GM12878 (cell line): Measurements from ENCODE around the gene RSPRY1. TPM values are rescaled to one million over a fixed set of nuclear protein-coding genes. Genes with fewer than 3 reads are reported as not detected.

Source experiments
- EZH2 ChIP-seq: IDR thresholded peaks from 2 replicates; pipeline ENCODE4 v1.6.1; 2012; ENCODE audit warnings: low read depth, mild to moderate bottlenecking, control low read depth, inconsistent platforms, low read length, borderline replicate concordance; ENCODE audit not compliant: control insufficient read depth
- GATAD2B ChIP-seq: fragments of 450-650 bp; conservative IDR thresholded peaks from 2 replicates; pipeline ENCODE4 v1.6.1; 2017; ENCODE audit warnings: low read depth, mild to moderate bottlenecking, moderate library complexity
- KAT2A ChIP-seq: conservative IDR thresholded peaks from 2 replicates; pipeline ENCODE4 v1.6.1; 2011; ENCODE audit warnings: low read depth, low read length; ENCODE audit not compliant: control insufficient read depth
- MTA2 ChIP-seq: fragments of 450-650 bp; IDR thresholded peaks from 2 replicates; pipeline ENCODE4 v1.6.1; 2016; ENCODE audit warnings: low read depth, mild to moderate bottlenecking, moderate library complexity
- MTA3 ChIP-seq: IDR thresholded peaks from 2 replicates; pipeline ENCODE4 v1.6.1; 2012; ENCODE audit warnings: low read length, inconsistent platforms, borderline replicate concordance
- NFIC ChIP-seq: IDR thresholded peaks from 2 replicates; pipeline ENCODE4 v1.6.1; 2012; ENCODE audit warnings: low read depth, mild to moderate bottlenecking, inconsistent platforms, low read length, moderate library complexity
- NFXL1 ChIP-seq: fragments of 450-650 bp; IDR thresholded peaks from 2 replicates; pipeline ENCODE4 v1.6.1; 2017; ENCODE audit warnings: antibody characterized with exemption, mild to moderate bottlenecking, borderline replicate concordance
- NR2F1 ChIP-seq: fragments of 450-650 bp; conservative IDR thresholded peaks from 2 replicates; pipeline ENCODE4 v1.6.1; 2017; ENCODE audit warnings: mild to moderate bottlenecking
- PML ChIP-seq: IDR thresholded peaks from 2 replicates; pipeline ENCODE4 v1.6.1; 2012; ENCODE audit warnings: low read length, inconsistent platforms
- RAD21 ChIP-seq: IDR thresholded peaks from 2 replicates; pipeline ENCODE4 v1.6.1; 2011; ENCODE audit warnings: mild to moderate bottlenecking, low read depth, low read length, moderate library complexity; ENCODE audit not compliant: insufficient read depth
- RAD51 ChIP-seq: fragments of 450-650 bp; IDR thresholded peaks from 2 replicates; pipeline ENCODE4 v1.6.1; 2016; ENCODE audit warnings: moderate library complexity, mild to moderate bottlenecking, inconsistent platforms
- RBBP5 ChIP-seq: fragments of 200-600 bp; sonication (generic); conservative IDR thresholded peaks from 2 replicates; pipeline ENCODE4 v1.6.1; 2016
- SRF ChIP-seq, 2 experiments: IDR thresholded peaks; 2 replicates each; pipeline ENCODE4 v1.6.1; 2011; ENCODE audit warnings: low read depth in 2 of 2, low read length in 2 of 2, mild to moderate bottlenecking in 1 of 2, moderate library complexity in 1 of 2
- SUPT20H ChIP-seq: IDR thresholded peaks from 2 replicates; pipeline ENCODE4 v1.6.1; 2011; ENCODE audit warnings: low read depth, mild to moderate bottlenecking, low read length, moderate library complexity, borderline replicate concordance; ENCODE audit not compliant: control insufficient read depth
- TBL1XR1 ChIP-seq: IDR thresholded peaks from 2 replicates; pipeline ENCODE4 v1.6.1; 2012; ENCODE audit warnings: low read depth, low read length, improper control_type of control experiment
- ZNF24 ChIP-seq: fragments of 450-650 bp; IDR thresholded peaks from 2 replicates; pipeline ENCODE4 v1.6.1; 2017; ENCODE audit warnings: antibody characterized with exemption, mild to moderate bottlenecking
- ZZZ3 ChIP-seq: IDR thresholded peaks from 2 replicates; pipeline ENCODE4 v1.6.1; 2011; ENCODE audit warnings: low read depth; ENCODE audit not compliant: control insufficient read depth, insufficient read length
- polyA plus RNA-seq, 11 experiments: library from polyadenylated mRNA; depleted of rRNA in 4 of 11; unstranded in 6 of 11; stranded (reverse) in 5 of 11; fragments of >200 nt; fragmentation: Nextera tagmentation in 4 of 11; fragmentation: Illumina TruSeq in 1 of 11; extraction: Ambion mirVana in 4 of 11; extraction: Trizol in 1 of 11; gene quantifications; 1 replicate in 1 of 11; 2 replicates in 10 of 11; pipeline versions ENCODE4 v1.2.1 to v1.2.3, GENCODE V29; 2011 to 2016; ENCODE audit warnings: inconsistent platforms in 2 of 11, missing spikeins in 2 of 11, low read depth in 1 of 11
- total RNA-seq, 4 experiments: library from RNA; depleted of rRNA in 3 of 4; stranded (reverse); fragments of >200 nt in 3 of 4; fragmentation: Illumina TruSeq in 1 of 4; extraction: Trizol in 1 of 4; gene quantifications; 2 replicates each; pipeline versions ENCODE4 v1.2.1 to v1.2.3, GENCODE V29; 2013 to 2021
- TF ChIP-seq, protein P1 (sequence below): IDR thresholded peaks from 2 replicates; pipeline ENCODE4 v1.6.1; 2012; ENCODE audit warnings: low read length, inconsistent platforms
- TF ChIP-seq, protein P2 (sequence below): fragments of 450-650 bp; formaldehyde crosslinking; IDR thresholded peaks from 2 replicates; pipeline ENCODE4 v1.4.0; 2022; ENCODE audit warnings: mild to moderate bottlenecking, moderate library complexity
- TF ChIP-seq, protein P3 (sequence below): fragments of 450-650 bp; IDR thresholded peaks from 2 replicates; pipeline ENCODE4 v1.6.1; 2017; ENCODE audit warnings: low read depth, mild to moderate bottlenecking, moderate library complexity
- TF ChIP-seq, protein P4 (sequence below): fragments of 450-650 bp; IDR thresholded peaks from 2 replicates; pipeline ENCODE4 v1.6.1; 2016; ENCODE audit warnings: mild to moderate bottlenecking

The RSPRY1 gene
- total and polyA plus RNA-seq, 10 of the 15 experiments (the other 5 are each of a cell fraction or from before 2014, with no cell fraction given), result 18.5 to 57.0 (median 41.2) TPM

DNA sequence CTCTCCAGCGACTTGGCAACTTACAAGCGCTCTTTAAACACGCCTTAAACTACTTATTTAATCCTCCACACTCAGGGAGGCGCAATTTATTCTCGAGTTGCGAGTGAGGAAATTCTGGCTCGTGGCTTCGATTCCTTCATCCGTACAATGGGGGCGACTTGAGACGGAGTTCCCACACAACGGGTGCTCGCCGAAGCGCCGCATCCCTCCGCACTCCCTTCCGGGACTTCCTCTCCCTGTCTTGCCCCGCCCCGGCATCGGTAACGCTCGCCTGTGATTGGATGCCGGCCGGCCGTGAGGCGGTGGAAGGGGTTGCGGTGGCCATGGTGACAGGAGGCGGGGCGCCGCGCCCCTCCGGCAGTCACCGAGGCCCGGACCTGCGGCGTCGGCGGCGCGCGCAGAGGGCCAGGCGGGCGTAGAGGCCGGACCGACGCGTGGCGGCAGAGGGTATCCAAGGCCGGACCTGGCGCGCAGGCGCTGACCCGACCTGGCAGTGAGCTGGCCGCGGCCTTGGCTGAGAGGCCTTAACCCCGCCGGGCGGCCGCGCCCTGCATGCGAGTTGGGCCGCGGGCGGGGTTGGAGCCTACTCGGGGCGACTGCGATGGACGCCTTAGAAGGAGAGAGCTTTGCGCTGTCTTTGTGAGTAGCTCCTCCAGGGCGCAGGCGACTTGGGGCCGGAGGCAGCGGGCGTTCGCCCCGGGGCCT, 58.8 kb downstream of the RSPRY1 start, which contains the start of gene ARL2BP (continued):
- TF ChIP-seq, protein P1, sequence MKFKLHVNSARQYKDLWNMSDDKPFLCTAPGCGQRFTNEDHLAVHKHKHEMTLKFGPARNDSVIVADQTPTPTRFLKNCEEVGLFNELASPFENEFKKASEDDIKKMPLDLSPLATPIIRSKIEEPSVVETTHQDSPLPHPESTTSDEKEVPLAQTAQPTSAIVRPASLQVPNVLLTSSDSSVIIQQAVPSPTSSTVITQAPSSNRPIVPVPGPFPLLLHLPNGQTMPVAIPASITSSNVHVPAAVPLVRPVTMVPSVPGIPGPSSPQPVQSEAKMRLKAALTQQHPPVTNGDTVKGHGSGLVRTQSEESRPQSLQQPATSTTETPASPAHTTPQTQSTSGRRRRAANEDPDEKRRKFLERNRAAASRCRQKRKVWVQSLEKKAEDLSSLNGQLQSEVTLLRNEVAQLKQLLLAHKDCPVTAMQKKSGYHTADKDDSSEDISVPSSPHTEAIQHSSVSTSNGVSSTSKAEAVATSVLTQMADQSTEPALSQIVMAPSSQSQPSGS, result no peak
- peak; percentile 90 for TF ChIP-seq PML
- no peak for TF ChIP-seq SUPT20H
- TF ChIP-seq NFIC, result no peak
- TF ChIP-seq RAD21, result no peak
- peak; percentile 69; the same call in 1 of the 2 replicates for TF ChIP-seq TBL1XR1
- 0 out of 2 replicates have a peak, but pooled peaks have one; percentile 30 for TF ChIP-seq ZNF24
- peak; percentile 95 for TF ChIP-seq GATAD2B
- TF ChIP-seq, protein P2, sequence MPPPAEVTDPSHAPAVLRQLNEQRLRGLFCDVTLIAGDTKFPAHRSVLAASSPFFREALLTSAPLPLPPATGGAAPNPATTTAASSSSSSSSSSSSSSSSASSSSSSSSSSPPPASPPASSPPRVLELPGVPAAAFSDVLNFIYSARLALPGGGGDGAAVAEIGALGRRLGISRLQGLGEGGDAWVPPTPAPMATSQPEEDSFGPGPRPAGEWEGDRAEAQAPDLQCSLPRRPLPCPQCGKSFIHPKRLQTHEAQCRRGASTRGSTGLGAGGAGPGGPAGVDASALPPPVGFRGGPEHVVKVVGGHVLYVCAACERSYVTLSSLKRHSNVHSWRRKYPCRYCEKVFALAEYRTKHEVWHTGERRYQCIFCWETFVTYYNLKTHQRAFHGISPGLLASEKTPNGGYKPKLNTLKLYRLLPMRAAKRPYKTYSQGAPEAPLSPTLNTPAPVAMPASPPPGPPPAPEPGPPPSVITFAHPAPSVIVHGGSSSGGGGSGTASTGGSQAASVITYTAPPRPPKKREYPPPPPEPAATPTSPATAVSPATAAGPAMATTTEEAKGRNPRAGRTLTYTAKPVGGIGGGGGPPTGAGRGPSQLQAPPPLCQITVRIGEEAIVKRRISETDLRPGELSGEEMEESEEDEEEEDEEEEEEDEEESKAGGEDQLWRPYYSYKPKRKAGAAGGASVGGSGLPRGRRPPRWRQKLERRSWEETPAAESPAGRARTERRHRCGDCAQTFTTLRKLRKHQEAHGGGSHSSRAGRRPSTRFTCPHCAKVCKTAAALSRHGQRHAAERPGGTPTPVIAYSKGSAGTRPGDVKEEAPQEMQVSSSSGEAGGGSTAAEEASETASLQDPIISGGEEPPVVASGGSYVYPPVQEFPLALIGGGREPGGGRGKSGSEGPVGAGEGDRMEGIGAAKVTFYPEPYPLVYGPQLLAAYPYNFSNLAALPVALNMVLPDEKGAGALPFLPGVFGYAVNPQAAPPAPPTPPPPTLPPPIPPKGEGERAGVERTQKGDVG, result no peak
- TF ChIP-seq, protein P3, sequence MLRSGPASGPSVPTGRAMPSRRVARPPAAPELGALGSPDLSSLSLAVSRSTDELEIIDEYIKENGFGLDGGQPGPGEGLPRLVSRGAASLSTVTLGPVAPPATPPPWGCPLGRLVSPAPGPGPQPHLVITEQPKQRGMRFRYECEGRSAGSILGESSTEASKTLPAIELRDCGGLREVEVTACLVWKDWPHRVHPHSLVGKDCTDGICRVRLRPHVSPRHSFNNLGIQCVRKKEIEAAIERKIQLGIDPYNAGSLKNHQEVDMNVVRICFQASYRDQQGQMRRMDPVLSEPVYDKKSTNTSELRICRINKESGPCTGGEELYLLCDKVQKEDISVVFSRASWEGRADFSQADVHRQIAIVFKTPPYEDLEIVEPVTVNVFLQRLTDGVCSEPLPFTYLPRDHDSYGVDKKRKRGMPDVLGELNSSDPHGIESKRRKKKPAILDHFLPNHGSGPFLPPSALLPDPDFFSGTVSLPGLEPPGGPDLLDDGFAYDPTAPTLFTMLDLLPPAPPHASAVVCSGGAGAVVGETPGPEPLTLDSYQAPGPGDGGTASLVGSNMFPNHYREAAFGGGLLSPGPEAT, result no peak; the same call in 1 of the 2 replicates
- no peak for TF ChIP-seq RBBP5
- TF ChIP-seq MTA2, result no peak
- TF ChIP-seq NR2F1, result peak; percentile 84
- TF ChIP-seq RAD51, result no peak; the same call in 1 of the 2 replicates
- no peak for TF ChIP-seq EZH2
- no peak for TF ChIP-seq KAT2A
- TF ChIP-seq SRF (IDR thresholded peaks at IDR 0.05; ENCODE audit: low read depth in 2 of 2, low read length in 2 of 2), result peak in 1 of 2 experiments; percentile 75; a peak in 2 of 4 replicates
- TF ChIP-seq, protein P4, sequence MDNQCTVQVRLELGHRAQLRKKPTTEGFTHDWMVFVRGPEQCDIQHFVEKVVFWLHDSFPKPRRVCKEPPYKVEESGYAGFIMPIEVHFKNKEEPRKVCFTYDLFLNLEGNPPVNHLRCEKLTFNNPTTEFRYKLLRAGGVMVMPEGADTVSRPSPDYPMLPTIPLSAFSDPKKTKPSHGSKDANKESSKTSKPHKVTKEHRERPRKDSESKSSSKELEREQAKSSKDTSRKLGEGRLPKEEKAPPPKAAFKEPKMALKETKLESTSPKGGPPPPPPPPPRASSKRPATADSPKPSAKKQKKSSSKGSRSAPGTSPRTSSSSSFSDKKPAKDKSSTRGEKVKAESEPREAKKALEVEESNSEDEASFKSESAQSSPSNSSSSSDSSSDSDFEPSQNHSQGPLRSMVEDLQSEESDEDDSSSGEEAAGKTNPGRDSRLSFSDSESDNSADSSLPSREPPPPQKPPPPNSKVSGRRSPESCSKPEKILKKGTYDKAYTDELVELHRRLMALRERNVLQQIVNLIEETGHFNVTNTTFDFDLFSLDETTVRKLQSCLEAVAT, result peak; percentile 55; the same call in 1 of the 2 replicates
- TF ChIP-seq ZZZ3, result no peak
- no peak for TF ChIP-seq NFXL1
- TF ChIP-seq MTA3, result no peak
